Measurements from ENCODE around the gene HIRA.

The HIRA gene

DNA sequence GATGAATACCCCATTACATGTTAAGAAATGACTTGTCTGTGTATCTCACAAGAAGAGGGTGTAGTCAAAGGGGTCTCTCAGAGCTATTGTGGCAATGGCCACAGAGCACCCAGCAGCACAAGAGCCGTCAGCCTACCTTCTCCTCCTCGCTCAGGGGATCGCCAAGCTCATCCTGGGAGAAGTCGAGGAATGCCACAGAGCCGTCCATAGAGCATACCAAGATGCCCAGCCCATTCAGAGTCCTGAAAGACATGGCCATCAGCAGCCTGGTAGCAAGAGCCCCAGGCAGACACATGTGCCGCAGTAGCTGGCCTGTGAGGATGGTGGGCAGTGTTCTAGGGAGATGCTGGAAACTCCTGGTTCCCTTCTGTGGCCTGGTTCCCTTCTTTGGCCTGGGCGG lies 44.0 kb downstream of the HIRA start:
- DNase-seq (ENCODE audit: insufficient read length) (no peak), FAIRE-seq (no peak)
- no peak for TF ChIP-seq TAF1 (IDR thresholded peaks at IDR 0.05; ENCODE audit: borderline replicate concordance, low read depth, low read length)
- no peak for TF ChIP-seq POLR2AphosphoS5 (IDR thresholded peaks at IDR 0.05; ENCODE audit: low read depth, low read length)
- TF ChIP-seq POLR2A (IDR thresholded peaks at IDR 0.05; ENCODE audit: low read depth, low read length), result no peak

DNA sequence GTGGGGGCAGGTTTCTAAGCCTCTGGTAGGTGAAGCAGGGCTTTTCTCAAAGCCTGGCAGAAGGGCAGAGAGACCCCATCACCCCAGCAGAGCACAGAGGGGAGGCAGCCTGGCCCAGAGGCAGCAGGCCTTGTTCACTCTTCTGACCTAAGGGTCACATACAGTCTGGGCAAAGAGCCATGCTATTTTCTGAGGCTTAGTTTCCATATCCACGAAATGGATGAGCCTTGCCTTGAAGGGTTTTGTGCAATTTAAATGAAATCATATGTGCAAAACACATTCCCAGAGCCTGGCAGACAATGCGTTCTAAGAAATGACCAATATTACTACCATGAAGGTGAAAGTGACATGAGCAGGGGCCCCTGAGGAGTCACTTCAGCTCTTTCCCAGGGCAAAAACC lies 44.5 kb downstream of the HIRA start:
- DNase-seq (ENCODE audit: insufficient read length), result no peak
- no peak for TF ChIP-seq POLR2A (IDR thresholded peaks at IDR 0.05; ENCODE audit: low read depth, low read length)
- TF ChIP-seq TAF1 (IDR thresholded peaks at IDR 0.05; ENCODE audit: borderline replicate concordance, low read depth, low read length), result no peak
- no peak for TF ChIP-seq POLR2AphosphoS5 (IDR thresholded peaks at IDR 0.05; ENCODE audit: low read depth, low read length)
- no peak for FAIRE-seq

DNA sequence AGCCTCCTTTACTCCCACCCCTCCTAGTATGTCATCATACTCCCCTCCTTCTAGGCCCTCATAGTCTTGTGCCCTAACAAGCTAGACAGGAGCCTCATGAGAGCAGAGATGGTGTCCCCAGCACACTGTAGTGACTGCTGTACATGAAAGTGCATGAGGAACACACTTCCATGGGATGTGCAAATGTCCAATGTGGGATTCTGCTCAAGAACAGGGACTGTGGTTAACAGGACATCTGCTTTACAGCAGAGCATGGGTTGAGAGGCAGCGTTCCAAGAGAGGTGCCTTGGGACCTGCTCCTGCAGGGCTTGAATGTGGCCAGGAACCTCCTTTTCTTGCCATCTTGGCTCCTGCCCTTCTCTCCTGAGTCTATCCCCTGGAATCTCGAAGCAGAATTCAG lies 45.3 kb downstream of the HIRA start:
- TF ChIP-seq POLR2A (IDR thresholded peaks at IDR 0.05; ENCODE audit: low read depth, low read length) (no peak), TAF1 (IDR thresholded peaks at IDR 0.05; ENCODE audit: borderline replicate concordance, low read depth, low read length) (no peak), POLR2AphosphoS5 (IDR thresholded peaks at IDR 0.05; ENCODE audit: low read depth, low read length) (no peak)
- DNase-seq (ENCODE audit: insufficient read length) (no peak), FAIRE-seq (no peak)

DNA sequence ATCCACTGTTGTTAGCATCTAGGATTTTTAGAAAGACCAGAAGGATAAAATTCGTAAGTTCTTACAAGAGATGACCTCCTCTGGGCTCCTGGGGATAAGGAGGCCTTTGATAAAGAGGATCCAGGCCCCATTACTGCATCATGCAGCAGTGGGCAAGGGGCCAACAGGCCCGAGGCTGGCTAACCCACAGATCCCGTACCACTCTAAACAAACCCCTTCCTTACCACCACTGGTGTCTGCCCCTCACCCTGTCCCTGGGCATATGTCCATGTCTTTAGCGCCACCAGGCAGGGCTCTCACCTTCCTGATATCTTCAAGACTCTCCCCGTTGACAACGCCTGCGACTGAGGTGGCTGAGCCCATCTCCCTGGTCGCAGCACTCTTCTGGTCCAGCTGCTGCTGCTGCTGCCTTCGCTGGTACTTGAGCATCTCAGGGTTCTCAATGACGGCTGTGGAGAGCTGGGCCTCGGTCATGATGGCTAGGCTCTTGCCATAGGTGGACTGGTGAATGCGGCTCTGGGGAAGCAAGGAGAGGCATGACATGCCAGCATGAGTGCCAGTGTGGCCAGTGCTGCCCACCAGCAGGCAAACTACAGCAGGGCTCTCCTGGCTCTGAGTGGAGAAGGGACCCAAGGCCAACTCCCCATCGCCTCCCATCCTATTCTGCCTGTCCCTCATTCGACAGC lies 46.2 kb downstream of the HIRA start:
- DNase-seq (ENCODE audit: insufficient read length) (no peak), FAIRE-seq (no peak)
- TF ChIP-seq TAF1 (IDR thresholded peaks at IDR 0.05; ENCODE audit: borderline replicate concordance, low read depth, low read length) (no peak), POLR2A (IDR thresholded peaks at IDR 0.05; ENCODE audit: low read depth, low read length) (no peak), POLR2AphosphoS5 (IDR thresholded peaks at IDR 0.05; ENCODE audit: low read depth, low read length) (no peak)

DNA sequence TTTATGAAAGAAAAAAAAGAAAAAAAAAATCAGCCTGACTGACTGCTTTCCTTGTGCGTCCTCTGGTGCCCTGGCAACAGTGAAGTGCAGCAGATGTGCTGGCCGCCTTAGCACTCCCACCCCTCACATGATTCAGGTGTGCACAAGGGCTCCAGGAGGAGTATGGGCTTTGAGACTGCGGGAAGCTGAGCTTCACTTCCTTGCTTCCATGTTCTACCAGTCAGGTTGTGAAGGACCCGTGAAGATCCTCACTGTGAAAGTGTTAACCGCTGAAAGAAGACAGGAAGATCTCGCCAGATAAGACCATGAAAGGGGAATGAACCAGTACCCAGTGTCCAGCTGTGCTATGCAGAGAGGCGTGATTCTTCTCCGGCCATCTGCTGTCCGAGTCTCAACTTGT lies 48.2 kb downstream of the HIRA start:
- DNase-seq (ENCODE audit: insufficient read length) (no peak), FAIRE-seq (no peak)
- no peak for TF ChIP-seq POLR2A (IDR thresholded peaks at IDR 0.05; ENCODE audit: low read depth, low read length)
- TF ChIP-seq TAF1 (IDR thresholded peaks at IDR 0.05; ENCODE audit: borderline replicate concordance, low read depth, low read length), result no peak
- no peak for TF ChIP-seq POLR2AphosphoS5 (IDR thresholded peaks at IDR 0.05; ENCODE audit: low read depth, low read length)

DNA sequence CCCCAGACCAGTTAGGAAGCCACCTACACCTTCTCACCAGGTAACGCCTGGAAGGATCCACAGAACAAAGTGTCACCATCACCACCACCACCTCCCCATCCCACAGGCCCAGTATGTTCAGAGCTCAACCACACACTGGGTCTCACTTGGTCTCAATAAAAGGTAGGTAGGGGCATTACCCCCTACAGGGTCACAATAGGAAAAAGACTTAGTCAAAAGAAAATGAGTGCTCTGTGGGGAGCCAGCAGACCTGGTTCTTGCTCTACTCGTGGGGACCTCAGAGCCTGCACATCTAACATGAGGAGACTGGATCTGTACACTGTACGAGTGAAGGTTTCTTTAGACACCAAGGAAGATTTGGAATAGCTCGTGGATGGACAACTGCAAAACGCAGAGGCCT lies 49.3 kb downstream of the HIRA start:
- TF ChIP-seq POLR2A (IDR thresholded peaks at IDR 0.05; ENCODE audit: low read depth, low read length), result no peak
- TF ChIP-seq POLR2AphosphoS5 (IDR thresholded peaks at IDR 0.05; ENCODE audit: low read depth, low read length), result no peak
- no peak for TF ChIP-seq TAF1 (IDR thresholded peaks at IDR 0.05; ENCODE audit: borderline replicate concordance, low read depth, low read length)
- DNase-seq (ENCODE audit: insufficient read length), result no peak
- no peak for FAIRE-seq

DNA sequence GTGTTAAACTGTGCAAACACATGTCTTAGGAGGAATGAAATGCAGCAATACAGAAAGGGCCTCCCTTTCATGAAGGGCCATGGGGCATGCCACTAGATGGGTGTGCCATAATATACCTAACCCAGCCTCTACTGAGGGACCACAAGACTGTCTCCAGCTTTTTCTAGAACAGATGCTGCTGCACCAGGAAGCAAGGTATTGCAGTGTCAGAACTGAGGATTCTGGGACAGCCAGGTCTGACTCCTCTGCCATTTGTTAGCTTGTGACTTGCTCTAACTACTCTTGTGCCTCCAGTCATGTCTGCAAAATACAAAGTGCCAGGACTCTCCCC lies 53.2 kb downstream of the HIRA start:
- no peak for FAIRE-seq
- TF ChIP-seq POLR2AphosphoS5 (IDR thresholded peaks at IDR 0.05; ENCODE audit: low read depth, low read length) (no peak), TAF1 (IDR thresholded peaks at IDR 0.05; ENCODE audit: borderline replicate concordance, low read depth, low read length) (no peak), POLR2A (IDR thresholded peaks at IDR 0.05; ENCODE audit: low read depth, low read length) (no peak)
- no peak for DNase-seq (ENCODE audit: insufficient read length)

DNA sequence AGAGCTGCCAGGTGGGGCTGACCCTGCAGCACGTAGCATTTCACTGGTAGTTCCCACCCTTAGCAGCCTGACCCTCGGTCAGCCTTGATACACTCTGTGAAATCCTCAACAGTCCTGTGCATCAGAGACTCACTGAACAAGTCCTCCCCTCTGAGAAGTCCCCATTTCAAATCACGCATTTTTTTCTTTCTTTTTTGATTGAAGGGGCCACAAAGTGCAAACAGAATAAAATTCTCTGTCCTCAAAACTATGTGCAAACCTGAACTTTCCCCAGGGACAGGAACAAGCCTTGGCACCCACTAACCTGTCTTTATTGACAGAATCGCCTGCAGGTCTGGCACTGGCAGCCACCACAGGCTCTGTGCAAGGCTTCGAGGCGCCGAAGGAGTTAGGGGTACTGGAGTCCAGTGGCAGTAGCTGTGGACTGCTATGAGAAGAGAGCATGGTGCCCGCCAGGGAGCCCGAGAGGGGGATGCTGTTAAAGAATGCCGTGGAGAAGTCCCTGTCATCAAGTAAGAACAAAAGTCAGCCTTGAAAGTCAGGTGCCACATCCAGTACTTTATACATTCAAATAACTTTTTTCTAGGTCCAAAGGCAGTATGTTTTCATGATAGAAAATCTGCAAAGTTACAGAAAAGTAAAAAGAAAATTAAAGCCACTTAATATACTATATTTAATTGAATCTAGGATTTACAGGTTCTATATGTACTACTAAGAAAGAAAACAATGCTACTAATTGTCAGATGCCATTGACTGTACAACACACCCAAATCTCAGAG lies 53.8 kb downstream of the HIRA start:
- no peak for DNase-seq (ENCODE audit: insufficient read length)
- no peak for FAIRE-seq
- TF ChIP-seq POLR2AphosphoS5 (IDR thresholded peaks at IDR 0.05; ENCODE audit: low read depth, low read length) (no peak), TAF1 (IDR thresholded peaks at IDR 0.05; ENCODE audit: borderline replicate concordance, low read depth, low read length) (no peak), POLR2A (IDR thresholded peaks at IDR 0.05; ENCODE audit: low read depth, low read length) (no peak)

DNA sequence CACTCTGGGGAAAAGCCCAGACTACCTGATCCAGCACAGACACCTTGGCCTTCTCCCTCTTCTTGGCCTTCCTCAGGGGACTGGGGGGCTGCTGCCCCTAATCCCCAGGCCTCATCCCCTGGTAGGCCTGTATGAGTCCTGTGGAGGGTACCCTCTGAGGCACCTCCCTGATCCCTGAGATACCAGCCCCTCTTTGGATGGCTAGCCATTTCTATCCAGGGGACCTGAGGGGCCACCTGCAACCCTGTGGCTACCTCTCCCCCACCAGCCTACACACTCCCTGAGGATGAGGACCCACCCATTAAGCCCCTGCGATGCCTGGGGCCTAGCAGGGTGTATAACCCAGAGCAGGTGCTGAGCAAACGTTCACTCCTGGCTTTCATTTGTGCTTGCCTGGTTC lies 54.6 kb downstream of the HIRA start:
- no peak for TF ChIP-seq POLR2A (IDR thresholded peaks at IDR 0.05; ENCODE audit: low read depth, low read length)
- no peak for TF ChIP-seq TAF1 (IDR thresholded peaks at IDR 0.05; ENCODE audit: borderline replicate concordance, low read depth, low read length)
- no peak for TF ChIP-seq POLR2AphosphoS5 (IDR thresholded peaks at IDR 0.05; ENCODE audit: low read depth, low read length)

DNA sequence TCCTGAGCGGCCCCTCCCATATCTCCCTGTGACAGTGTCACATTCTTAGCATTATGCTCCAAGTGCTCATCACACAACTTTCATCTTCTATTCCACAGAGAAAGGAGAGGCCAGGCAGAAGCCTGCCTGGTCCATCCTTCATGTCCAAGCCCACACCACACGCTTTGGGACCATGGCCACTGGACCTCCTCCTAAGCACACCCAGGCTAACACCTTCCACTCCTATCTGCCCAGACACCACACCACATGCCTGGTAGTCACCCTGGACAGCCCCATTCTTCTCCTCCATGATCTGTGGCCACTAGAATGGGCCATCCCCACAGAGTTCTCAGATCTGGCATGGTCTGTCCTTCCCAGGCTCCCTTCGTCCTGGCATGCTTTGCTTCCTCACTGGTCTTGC lies 55.3 kb downstream of the HIRA start:
- TF ChIP-seq POLR2AphosphoS5 (IDR thresholded peaks at IDR 0.05; ENCODE audit: low read depth, low read length) (no peak), POLR2A (IDR thresholded peaks at IDR 0.05; ENCODE audit: low read depth, low read length) (no peak), TAF1 (IDR thresholded peaks at IDR 0.05; ENCODE audit: borderline replicate concordance, low read depth, low read length) (no peak)
- FAIRE-seq, result no peak
- no peak for DNase-seq (ENCODE audit: insufficient read length)

More for the DNA sequence above, 54.6 kb downstream of the HIRA start:
- FAIRE-seq, result no peak
- no peak for DNase-seq (ENCODE audit: insufficient read length)

DNA sequence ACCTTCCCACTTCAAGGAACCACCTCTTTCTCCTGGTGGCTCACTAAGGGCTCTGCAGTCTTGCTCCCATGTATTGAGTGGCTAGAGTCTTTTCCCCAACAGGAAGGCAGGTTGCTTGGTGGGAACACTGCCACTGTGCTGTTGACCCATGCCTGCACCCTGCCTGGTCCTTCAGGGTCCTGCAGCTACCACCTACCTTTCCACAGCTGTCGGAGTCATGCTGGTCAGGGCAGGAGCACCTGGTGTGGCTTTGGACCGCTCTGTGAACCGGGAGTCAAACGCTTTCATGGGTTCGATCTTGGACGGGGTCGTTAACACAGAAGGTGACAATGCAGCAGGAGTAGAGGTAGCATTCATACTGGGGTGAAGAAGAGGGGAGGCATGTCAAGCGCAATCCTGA lies 56.1 kb downstream of the HIRA start:
- FAIRE-seq (no peak), DNase-seq (ENCODE audit: insufficient read length) (no peak)
- TF ChIP-seq POLR2A (IDR thresholded peaks at IDR 0.05; ENCODE audit: low read depth, low read length) (no peak), POLR2AphosphoS5 (IDR thresholded peaks at IDR 0.05; ENCODE audit: low read depth, low read length) (no peak), TAF1 (IDR thresholded peaks at IDR 0.05; ENCODE audit: borderline replicate concordance, low read depth, low read length) (no peak)

DNA sequence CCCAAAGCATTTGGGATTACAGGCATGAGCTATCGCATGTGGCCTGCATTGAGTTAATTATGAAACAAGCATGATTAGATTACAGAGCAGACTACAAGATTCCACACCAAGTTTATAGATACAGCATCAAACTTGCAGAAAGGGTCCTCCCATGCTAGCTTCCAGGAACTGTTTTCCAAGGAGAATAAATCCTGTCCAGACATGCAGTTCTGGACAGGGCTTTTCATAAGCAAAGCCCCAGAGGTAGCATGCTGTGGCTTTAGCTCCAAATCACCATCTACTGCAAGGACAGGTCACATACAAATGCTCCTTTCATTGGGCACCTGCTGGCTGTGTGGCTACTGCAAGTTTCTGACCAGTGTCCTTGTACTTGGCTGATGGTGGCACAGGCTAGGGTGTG lies 57.1 kb downstream of the HIRA start:
- no peak for DNase-seq (ENCODE audit: insufficient read length)
- no peak for TF ChIP-seq TAF1 (IDR thresholded peaks at IDR 0.05; ENCODE audit: borderline replicate concordance, low read depth, low read length)
- no peak for TF ChIP-seq POLR2AphosphoS5 (IDR thresholded peaks at IDR 0.05; ENCODE audit: low read depth, low read length)
- TF ChIP-seq POLR2A (IDR thresholded peaks at IDR 0.05; ENCODE audit: low read depth, low read length), result no peak
- FAIRE-seq, result no peak
